GM12878 (cell line): ENCODE results near the gene R3HDM2. TPM values are rescaled to one million over a fixed set of nuclear protein-coding genes. Genes with fewer than 3 reads are reported as not detected.

Experiments
- HDAC2 ChIP-seq: fragments of 200-600 bp; sonication (generic); IDR thresholded peaks from 2 replicates; pipeline ENCODE4 v1.6.1; 2017
- MTA2 ChIP-seq: fragments of 450-650 bp; IDR thresholded peaks from 2 replicates; pipeline ENCODE4 v1.6.1; 2016; ENCODE audit warnings: low read depth, mild to moderate bottlenecking, moderate library complexity
- MYB ChIP-seq: fragments of 150-350 bp; IDR thresholded peaks from 2 replicates; pipeline ENCODE4 v1.6.1; 2014; ENCODE audit warnings: mild to moderate bottlenecking, low read depth, low read length, borderline replicate concordance
- NR2C2 ChIP-seq: IDR thresholded peaks from 2 replicates; pipeline ENCODE4 v1.6.1; 2011; ENCODE audit warnings: borderline replicate concordance, low read depth; ENCODE audit not compliant: control insufficient read depth, insufficient read length
- PKNOX1 ChIP-seq: fragments of 450-650 bp; IDR thresholded peaks from 2 replicates; pipeline ENCODE4 v1.6.1; 2016; ENCODE audit warnings: mild to moderate bottlenecking
- RELB ChIP-seq: fragments of 450-650 bp; IDR thresholded peaks from 2 replicates; pipeline ENCODE4 v1.6.1; 2017; ENCODE audit warnings: low read depth, mild to moderate bottlenecking, moderate library complexity
- TBL1XR1 ChIP-seq: IDR thresholded peaks from 2 replicates; pipeline ENCODE4 v1.6.1; 2012; ENCODE audit warnings: low read depth, low read length, improper control_type of control experiment
- polyA plus RNA-seq, 11 experiments: library from polyadenylated mRNA; depleted of rRNA in 4 of 11; unstranded in 6 of 11; stranded (reverse) in 5 of 11; fragments of >200 nt; fragmentation: Nextera tagmentation in 4 of 11; fragmentation: Illumina TruSeq in 1 of 11; extraction: Ambion mirVana in 4 of 11; extraction: Trizol in 1 of 11; gene quantifications; 1 replicate in 1 of 11; 2 replicates in 10 of 11; pipeline versions ENCODE4 v1.2.1 to v1.2.3, GENCODE V29; 2011 to 2016; ENCODE audit warnings: inconsistent platforms in 2 of 11, missing spikeins in 2 of 11, low read depth in 1 of 11
- total RNA-seq, 4 experiments: library from RNA; depleted of rRNA in 3 of 4; stranded (reverse); fragments of >200 nt in 3 of 4; fragmentation: Illumina TruSeq in 1 of 4; extraction: Trizol in 1 of 4; gene quantifications; 2 replicates each; pipeline versions ENCODE4 v1.2.1 to v1.2.3, GENCODE V29; 2013 to 2021

Gene R3HDM2
- total and polyA plus RNA-seq, 10 of the 15 experiments (the other 5 are each of a cell fraction or from before 2014, with no cell fraction given), result 4.6 to 26.1 (median 11.2) TPM

- TF ChIP-seq RELB, result no peak
- no peak for TF ChIP-seq MTA2
- no peak for TF ChIP-seq MYB
- no peak for TF ChIP-seq NR2C2
- no peak for TF ChIP-seq PKNOX1
- no peak for TF ChIP-seq HDAC2
- TF ChIP-seq TBL1XR1, result no peak
- TF ChIP-seq, all 136 proteins: peak for 16
These were observed 47.2 kb upstream of the R3HDM2 start (continued) for GRCh38 chr12:57477710-57478681.
